Parathyroid adenoma (tissue), 2 donors: ENCODE data around the gene SCFD2.

Experiments used
- H2AFZ ChIP-seq: fragments of 300-600 bp; sonication (generic); one replicate; pipeline ENCODE4 v1.7.0; 2017; ENCODE audit warnings: antibody characterized with exemption, mild to moderate bottlenecking
- H3K27ac ChIP-seq: fragments of 300-600 bp; sonication (generic); one replicate; pipeline ENCODE4 v1.7.0; 2017
- H3K27me3 ChIP-seq: fragments of 300-600 bp; sonication (generic); one replicate; pipeline ENCODE4 v1.7.0; 2017; ENCODE audit warnings: low read length; ENCODE audit not compliant: control insufficient read depth, insufficient read depth
- H3K36me3 ChIP-seq: fragments of 300-600 bp; sonication (generic); one replicate; pipeline ENCODE4 v1.7.0; 2017; ENCODE audit warnings: low read length; ENCODE audit not compliant: control insufficient read depth, insufficient read depth
- H3K4me1 ChIP-seq: fragments of 300-600 bp; sonication (generic); one replicate; pipeline ENCODE4 v1.7.0; 2017; ENCODE audit warnings: control low read depth
- H3K4me2 ChIP-seq: fragments of 300-600 bp; sonication (generic); one replicate; pipeline ENCODE4 v1.7.0; 2017; ENCODE audit warnings: low read length
- H3K4me3 ChIP-seq: fragments of 300-600 bp; sonication (generic); one replicate; pipeline ENCODE4 v1.7.0; 2017; ENCODE audit warnings: low read depth, low read length
- H3K79me2 ChIP-seq: fragments of 300-600 bp; sonication (generic); one replicate; pipeline ENCODE4 v1.7.0; 2017; ENCODE audit warnings: control low read depth
- H3K9ac ChIP-seq: fragments of 300-600 bp; sonication (generic); one replicate; pipeline ENCODE4 v1.7.0; 2017; ENCODE audit warnings: mild to moderate bottlenecking
- H3K9me3 ChIP-seq: fragments of 300-600 bp; sonication (generic); one replicate; pipeline ENCODE4 v1.7.0; 2017; ENCODE audit warnings: low read length; ENCODE audit not compliant: control insufficient read depth
- TF ChIP-seq, protein P1 (sequence below): fragments of 300-600 bp; sonication (generic); IDR thresholded peaks from one replicate; pipeline ENCODE4 v1.7.0; 2017; ENCODE audit warnings: antibody characterized with exemption, mild to moderate bottlenecking
- donor health status: primary hyperparathyroidism.

The SCFD2 gene

DNA sequence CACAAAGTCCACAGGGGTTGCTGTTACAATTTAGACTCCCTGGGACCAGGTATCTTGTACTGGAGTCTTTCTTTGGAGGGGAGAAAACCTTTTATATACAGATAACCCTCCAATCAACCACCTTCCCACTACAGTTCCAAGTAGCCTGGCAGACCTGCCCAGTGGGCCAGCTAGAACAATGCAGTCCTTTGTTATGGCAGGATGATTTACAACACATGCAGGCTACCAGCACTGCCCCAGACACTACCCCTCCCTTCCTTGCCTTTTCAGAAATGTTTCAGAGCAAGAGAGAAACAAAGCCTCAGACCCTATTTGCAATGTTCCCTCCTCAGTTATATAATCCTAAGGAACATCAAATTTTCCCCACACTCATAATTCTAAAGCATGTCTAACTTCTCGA is 492.7 kb downstream of the SCFD2 start:
- H3K36me3 ChIP-seq, result no peaks in the 10 kb centered on the region
- no peaks in the 10 kb centered on the region for H3K79me2 ChIP-seq
- no peak overlapping the region for H2AFZ ChIP-seq
- no peaks in the 10 kb centered on the region for H3K4me1 ChIP-seq
- no peak overlapping the region for H3K9ac ChIP-seq
- H3K27me3 ChIP-seq, result no peaks in the 10 kb centered on the region
- H3K4me2 ChIP-seq, result no peak overlapping the region
- TF ChIP-seq, protein P1, sequence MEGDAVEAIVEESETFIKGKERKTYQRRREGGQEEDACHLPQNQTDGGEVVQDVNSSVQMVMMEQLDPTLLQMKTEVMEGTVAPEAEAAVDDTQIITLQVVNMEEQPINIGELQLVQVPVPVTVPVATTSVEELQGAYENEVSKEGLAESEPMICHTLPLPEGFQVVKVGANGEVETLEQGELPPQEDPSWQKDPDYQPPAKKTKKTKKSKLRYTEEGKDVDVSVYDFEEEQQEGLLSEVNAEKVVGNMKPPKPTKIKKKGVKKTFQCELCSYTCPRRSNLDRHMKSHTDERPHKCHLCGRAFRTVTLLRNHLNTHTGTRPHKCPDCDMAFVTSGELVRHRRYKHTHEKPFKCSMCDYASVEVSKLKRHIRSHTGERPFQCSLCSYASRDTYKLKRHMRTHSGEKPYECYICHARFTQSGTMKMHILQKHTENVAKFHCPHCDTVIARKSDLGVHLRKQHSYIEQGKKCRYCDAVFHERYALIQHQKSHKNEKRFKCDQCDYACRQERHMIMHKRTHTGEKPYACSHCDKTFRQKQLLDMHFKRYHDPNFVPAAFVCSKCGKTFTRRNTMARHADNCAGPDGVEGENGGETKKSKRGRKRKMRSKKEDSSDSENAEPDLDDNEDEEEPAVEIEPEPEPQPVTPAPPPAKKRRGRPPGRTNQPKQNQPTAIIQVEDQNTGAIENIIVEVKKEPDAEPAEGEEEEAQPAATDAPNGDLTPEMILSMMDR, result no peak
- H3K27ac ChIP-seq, result no peak overlapping the region
- H3K4me3 ChIP-seq, result no peak overlapping the region
- no peaks in the 10 kb centered on the region for H3K9me3 ChIP-seq

DNA sequence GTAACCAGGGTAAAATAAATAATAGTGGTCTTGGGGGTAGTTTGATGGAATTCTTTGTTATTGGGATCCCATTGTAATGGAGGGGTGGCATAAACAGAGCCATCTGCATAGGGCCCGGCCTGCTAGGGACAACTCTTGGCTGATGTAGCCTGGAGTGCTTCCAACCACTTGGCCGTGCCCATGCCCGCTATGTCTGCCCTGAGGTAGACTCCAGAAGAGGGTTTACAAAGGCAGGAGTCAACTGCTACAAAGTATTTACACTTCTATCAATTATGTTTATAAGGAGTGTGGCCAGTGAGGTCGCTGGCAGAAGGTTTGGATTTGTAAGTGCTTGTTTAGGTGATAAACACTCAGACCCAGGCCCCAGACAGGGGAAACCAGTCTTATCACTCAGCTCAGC is 495.6 kb downstream of the SCFD2 start:
- Histone ChIP-seq H3K9me3 (no peaks in the 10 kb centered on the region), H3K27me3 (no peaks in the 10 kb centered on the region), H3K4me1 (no peaks in the 10 kb centered on the region), H3K36me3 (no peaks in the 10 kb centered on the region), H3K4me2 (no peak overlapping the region), H2AFZ (no peak overlapping the region), H3K9ac (no peak overlapping the region), H3K27ac (no peak overlapping the region), H3K4me3 (no peak overlapping the region), H3K79me2 (no peaks in the 10 kb centered on the region)
- TF ChIP-seq, protein P1, result no peak

DNA sequence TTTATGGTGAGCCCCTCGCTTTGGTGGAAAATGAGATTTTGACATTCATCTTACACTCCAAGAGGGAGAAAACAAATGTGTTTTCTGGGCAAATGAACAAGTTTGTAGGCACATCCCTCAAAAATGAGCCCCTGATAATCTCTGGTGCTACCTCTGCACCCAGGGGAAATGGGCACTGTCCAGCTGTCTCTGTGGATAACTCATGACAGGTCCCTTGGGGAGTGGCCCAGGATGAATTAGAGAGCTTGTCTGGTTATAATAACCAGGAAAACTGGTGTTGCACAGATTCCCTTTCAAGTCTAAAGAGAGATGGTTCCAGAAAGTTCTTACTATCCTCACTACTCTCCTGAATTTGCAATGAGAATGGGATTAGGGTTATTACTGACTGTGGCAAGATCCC is 496.2 kb downstream of the SCFD2 start:
- Histone ChIP-seq H3K36me3 (no peaks in the 10 kb centered on the region), H3K4me2 (no peak overlapping the region), H3K79me2 (no peaks in the 10 kb centered on the region), H3K27ac (no peak overlapping the region), H2AFZ (no peak overlapping the region), H3K9ac (no peak overlapping the region), H3K4me1 (no peaks in the 10 kb centered on the region), H3K4me3 (no peak overlapping the region), H3K9me3 (no peaks in the 10 kb centered on the region), H3K27me3 (no peaks in the 10 kb centered on the region)
- TF ChIP-seq, protein P1, result no peak

DNA sequence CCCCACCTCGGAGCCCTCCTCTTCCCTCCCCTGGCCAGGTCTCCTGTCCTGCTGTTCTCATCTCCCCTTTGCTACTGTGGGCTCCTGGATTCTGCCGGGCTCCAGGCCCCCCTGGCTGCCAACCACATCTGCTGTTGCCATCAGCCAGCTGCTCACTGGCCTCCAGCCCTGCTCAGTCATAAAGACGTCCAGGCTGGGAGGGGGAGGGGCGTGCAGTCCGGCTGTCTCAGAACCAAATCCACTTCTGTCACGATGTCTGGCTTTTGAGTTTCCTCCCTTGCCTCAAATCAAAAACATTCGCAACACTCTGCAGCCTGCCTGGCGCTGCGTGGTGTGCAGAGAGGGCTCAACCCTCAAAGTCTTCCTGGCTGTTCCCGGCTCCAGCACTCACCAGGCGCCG is 496.7 kb downstream of the SCFD2 start:
- TF ChIP-seq, protein P1, result no peak
- no peaks in the 10 kb centered on the region for H3K4me1 ChIP-seq
- no peaks in the 10 kb centered on the region for H3K27me3 ChIP-seq
- no peaks in the 10 kb centered on the region for H3K36me3 ChIP-seq
- no peaks in the 10 kb centered on the region for H3K79me2 ChIP-seq
- no peak overlapping the region for H3K9ac ChIP-seq
- H3K4me2 ChIP-seq, result no peak overlapping the region
- no peak overlapping the region for H3K27ac ChIP-seq
- H3K4me3 ChIP-seq, result no peak overlapping the region
- no peaks in the 10 kb centered on the region for H3K9me3 ChIP-seq
- H2AFZ ChIP-seq, result no peak overlapping the region

DNA sequence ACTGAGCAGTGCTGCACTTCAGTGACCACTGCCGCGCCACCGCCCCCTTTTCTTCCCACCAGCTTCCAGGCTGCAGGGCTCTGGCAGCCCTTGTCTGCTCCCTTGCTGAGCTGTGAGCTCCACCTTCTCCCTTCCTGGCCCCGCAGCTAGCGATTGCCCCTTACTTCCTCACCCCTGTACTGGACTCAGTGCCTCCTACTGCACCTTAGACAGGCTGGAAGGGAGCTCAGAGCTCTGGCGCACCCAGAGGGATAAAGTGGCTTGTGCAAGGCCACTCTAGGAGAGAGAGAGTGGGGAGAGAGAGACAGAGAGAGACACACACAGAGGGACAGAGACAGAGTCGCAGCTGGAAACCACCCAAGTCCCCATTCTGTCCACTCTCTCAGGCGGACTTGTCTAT is 497.7 kb downstream of the SCFD2 start:
- H3K27me3 ChIP-seq, result no peaks in the 10 kb centered on the region
- H3K9ac ChIP-seq, result no peak overlapping the region

More for the DNA sequence above, 497.7 kb downstream of the SCFD2 start:
- H2AFZ ChIP-seq, result no peak overlapping the region
- no peaks in the 10 kb centered on the region for H3K36me3 ChIP-seq
- no peaks in the 10 kb centered on the region for H3K9me3 ChIP-seq
- no peaks in the 10 kb centered on the region for H3K4me1 ChIP-seq
- H3K4me2 ChIP-seq, result no peak overlapping the region
- TF ChIP-seq, protein P1, result no peak
- H3K27ac ChIP-seq, result no peak overlapping the region
- H3K4me3 ChIP-seq, result no peak overlapping the region
- H3K79me2 ChIP-seq, result no peaks in the 10 kb centered on the region
